GM18861 (cell line): ENCODE measurements around the gene UBASH3B.
"Not testable (repeated sequence)": the region's sequence is repeated elsewhere in the genome, so short reads cannot be mapped to it uniquely, and the experiment has no call there.

ENCODE experiments used
- ATAC-seq: cut with Tn5 transposase; IDR thresholded peaks from one replicate; pipeline ENCODE4 v1.9.1; 2021; ENCODE audit not compliant: unreplicated experiment

UBASH3B gene

DNA sequence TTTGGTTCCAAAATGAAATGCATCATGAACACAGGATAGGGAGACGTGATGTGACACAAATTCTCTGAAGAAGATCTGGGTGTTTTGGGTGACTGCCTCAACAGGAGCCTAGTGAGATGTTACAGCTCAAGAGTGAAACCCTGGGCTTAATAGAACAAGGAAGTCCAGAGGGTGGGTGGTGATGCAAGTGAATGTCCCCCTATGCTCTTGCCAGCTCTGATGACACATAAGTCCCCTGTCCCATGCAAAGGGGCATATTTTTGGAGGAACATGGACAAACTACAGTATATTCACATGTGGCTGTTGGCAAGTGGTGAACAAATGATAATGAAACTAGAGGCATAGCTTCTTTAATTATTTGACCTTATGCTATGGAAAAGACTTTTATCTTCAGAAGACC is 191.9 kb downstream of the UBASH3B start:
- ATAC-seq = no peak

DNA sequence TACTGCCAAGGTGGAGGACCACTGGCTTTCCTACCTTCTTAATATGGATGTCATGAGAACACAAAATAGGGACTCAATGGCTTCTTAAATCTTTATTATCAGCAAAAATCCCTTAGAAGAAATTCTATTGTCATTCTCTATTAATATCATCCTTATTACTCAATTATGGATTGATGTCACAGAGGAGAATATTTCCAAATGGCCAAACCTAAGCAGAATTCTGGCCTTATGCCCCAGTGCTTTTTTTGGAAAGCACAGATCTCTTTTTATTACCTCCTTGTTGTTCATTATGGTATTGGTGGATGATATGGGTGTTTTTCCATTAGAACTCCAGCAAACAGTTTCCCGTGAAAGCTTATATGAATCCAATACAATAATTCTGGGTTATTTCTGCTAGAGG is 192.7 kb downstream of the UBASH3B start:
- ATAC-seq = no peak

DNA sequence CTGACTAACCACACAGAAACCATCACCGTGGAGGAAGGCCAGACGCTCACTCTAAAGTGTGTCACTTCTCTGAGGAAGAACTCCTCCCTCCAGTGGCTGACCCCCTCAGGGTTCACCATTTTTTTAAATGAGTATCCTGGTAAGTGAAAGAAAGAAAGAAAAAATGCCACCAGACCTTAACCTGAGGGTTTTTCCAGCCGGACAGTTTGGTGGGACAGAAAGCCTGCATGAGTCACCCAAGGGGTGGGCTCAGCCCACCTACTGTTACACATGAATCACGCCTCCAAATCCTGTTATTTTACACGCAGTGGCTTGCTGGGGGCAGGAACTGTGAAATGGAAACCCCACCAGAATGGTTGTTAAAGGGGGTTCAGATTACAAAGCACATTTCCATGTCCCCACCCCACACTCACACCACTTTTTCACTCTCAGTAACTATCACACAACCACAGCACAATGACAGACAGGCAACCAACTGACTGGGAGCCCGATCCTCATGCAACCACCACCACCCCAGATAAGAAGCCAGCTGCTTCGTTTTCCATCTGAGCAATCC is 194.6 kb downstream of the UBASH3B start:
- no peak for ATAC-seq

DNA sequence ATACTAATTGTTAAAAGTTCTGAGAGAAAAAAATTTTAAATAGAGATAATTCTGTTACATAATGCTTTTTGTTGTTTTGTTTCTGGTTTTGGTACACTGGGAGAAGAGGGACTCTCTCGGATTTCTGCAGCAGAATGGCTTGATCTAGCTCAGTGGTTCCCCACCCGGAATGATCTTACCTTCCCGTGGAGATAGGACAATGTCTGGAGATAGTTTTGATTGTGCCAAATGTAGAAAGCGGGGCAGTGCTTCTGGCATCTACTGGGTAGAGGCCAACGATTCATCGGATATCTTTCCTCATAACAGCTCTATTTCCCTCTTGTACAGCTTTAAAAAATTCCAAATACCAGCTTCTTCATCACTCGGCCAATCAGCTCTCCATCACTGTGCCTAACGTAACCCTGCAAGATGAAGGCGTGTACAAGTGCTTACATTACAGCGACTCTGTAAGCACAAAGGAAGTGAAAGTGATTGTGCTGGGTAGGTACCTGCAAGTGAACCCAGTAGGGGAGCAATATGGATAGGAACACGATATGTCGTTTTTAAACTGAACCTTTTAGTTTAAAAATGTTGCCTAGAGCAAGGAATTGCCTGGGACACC is 195.9 kb downstream of the UBASH3B start:
- peak; percentile 59 for ATAC-seq

DNA sequence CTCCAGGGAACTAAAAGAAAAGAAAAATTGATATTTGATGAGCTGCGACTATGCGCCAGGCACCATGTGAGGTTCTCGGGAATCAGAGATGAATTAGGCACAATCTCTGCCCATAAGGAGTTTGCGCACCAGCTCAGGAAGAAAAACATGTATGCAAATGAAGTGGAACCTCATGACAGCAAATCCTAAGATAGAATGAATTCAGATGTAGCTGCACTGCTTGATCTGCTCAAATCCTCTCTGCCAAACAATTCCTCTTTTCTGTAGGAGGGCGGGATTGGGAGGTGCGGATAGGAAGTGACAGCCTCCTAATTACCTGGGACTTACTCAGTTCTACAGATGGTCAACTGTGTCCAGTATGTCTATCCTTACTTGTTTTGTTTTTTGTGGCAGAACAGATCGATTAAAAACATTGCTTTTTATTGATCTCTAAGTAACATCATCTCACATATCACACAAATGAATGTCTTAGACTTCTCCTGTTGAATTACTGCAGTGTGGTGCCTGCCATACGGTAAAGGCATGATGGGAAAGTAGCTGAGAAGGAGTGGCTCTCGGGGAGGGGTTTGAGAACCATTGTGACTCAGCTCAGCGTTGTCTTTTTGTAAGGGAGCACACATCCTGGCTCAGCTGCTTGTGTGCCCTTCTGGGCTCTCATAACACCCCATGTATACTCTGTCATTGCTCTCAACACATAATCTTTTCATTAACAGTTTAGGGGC is 196.7 kb downstream of the UBASH3B start:
- no peak for ATAC-seq

DNA sequence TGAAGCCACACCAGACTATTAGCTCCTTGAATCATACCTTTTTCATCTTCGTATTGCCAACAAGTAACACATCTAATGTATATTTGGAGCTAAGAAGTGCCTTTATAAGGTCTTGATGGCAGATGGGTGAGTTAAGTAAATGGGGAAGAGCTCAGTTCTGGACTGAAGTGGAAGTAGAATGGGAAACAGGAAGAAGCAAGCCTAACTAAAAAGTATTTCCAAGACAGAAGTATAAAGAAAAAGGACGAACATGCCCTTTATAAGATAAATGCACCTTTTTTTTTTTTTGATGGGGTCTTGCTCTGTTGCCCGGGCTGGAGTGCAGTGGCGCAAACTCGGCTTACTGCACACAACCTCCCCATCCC is 197.3 kb downstream of the UBASH3B start:
- no peak for ATAC-seq

DNA sequence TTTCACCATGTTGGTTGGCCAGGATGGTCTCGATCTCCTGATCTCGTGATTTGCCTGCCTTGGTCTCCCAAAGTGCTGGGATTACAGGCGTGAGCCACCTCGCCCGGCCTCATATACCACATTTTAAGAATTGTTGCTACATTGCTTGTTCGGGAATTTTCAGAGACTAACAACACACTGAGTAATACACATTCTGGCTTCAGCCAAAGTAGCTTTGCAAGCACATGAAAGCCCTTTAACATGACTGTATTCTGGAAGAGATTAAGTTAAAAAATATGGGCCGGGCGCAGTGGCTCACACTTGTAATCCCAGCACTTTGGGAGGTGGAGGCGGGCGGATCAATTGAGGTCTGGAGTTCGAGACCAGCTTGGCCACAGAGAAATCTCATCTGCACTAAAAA is 197.7 kb downstream of the UBASH3B start:
- no peak for ATAC-seq

DNA sequence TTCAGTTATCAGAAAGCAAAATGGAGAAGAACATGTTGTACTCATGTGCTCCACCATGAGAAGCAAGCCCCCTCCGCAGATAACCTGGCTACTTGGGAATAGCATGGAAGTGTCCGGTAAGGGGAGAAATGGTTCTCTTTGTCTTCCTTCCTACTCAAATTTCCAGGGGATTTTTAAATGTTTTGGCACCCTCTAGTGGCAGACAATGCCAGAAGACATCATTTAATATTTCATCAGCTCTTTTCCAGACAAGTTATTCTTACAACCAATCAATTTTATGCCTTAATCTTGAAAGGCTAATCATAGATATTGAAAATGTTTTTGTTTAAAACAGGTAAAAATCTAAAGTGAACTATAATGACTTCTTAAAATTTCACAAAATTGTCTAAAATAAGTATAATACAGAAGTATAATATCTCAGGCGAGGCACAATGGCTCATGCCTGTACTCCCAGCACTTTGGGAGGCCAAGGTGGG is 198.5 kb downstream of the UBASH3B start:
- no peak for ATAC-seq

DNA sequence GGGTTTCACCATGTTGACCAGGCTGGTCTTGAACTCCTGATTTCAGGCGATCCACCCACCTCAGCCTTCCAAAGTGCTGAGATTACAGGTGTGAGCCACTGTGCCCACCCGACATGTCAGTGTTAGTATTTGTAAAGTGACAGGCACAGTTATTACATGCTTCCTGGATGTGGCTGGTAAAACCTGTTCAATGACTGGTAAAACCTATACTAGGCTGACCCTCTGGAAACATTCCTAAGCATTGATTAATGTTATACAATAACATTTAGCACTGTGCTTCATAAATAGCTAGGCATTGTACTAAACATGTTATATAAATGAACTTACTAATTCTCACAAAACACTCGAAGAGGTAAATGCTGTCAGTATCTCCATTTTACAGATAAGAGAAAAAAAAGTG is 206.1 kb downstream of the UBASH3B start:
- ATAC-seq = no peak

DNA sequence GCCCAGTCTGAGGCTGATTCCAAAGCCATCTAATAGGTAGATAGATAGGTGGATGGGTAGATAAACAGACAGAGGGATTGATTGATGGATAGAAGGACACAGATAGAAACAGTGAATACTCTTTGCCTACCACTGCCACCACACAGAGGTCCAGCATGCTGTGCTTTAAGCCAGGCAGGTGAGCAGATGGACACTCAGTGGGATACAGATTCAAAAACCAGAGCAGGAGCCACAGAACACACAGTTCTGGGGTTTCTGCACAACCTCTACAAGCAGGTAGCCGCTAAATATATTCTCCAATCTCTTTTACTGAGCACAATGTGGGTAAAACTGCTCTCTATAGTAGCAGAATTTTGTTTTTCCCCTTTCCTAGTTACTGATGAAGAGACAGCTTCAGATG is 206.6 kb downstream of the UBASH3B start:
- no peak for ATAC-seq

DNA sequence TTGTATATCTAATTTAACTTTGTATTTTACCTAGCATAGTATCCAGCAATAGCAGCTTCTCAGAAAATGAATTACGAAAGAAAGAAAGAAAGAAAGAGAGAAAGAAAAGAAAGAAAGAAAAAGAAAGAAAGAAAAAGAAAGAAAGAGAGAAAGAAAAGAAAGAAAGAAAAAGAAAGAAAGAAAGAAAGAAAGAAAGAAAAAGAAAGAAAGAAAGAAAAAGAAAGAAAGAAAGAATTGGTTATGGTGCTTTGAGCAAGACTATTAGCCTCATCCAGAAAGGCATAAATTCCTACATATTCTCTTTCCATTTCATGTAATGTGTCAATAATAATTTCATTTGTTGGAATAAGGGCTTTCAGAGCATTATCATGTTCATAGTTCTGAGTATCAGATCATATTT is 207.6 kb downstream of the UBASH3B start:
- ATAC-seq = not testable (repeated sequence)

DNA sequence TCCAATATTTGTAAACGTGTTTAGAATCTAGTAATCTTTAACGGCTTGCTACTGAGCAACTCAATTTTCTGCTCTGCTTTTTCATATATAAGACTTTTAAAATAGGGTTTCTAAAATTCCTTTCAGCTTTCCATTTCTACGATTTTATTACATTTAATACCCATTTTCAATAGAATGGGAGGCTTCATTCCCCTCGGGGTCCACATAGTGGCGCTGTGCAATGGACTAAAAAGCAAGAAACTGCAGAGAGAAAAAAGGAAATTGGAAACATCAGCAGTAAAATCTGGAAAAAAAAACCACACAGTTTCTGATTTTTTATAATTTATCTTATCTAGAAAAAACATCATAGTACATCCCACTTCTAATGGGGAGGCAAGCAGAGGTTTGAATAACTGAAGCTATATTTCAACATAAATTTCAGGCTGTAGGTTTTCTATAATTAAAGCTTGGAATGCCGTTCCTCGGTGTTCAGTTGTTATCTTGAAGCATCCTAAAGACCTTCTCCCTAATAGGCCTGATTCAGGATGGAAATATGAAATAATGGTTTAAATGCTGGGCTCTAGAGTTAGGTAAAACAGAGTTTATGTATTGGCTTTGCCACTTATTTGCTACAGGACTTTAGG is 208.3 kb downstream of the UBASH3B start:
- no peak for ATAC-seq
